Tibial nerve (tissue), 3 donors: Measurements from ENCODE around the gene LTBP3.

Experiments used
- CTCF ChIP-seq, 5 experiments: fragments of 200-600 bp in 3 of 5; fragments of 450-650 bp in 2 of 5; sonication (generic) in 3 of 5; IDR thresholded peaks; one replicate each; pipeline ENCODE4 v1.5.1; 2016 to 2019; ENCODE audit warnings: antibody characterized with exemption in 5 of 5, mild to moderate bottlenecking in 3 of 5, moderate library complexity in 2 of 5
- POLR2A ChIP-seq, 2 donors: fragments of 450-650 bp; IDR thresholded peaks; one replicate each; pipeline ENCODE4 v1.6.1; 2017; ENCODE audit warnings: antibody characterized with exemption in 2 of 2, mild to moderate bottlenecking in 2 of 2, moderate library complexity in 2 of 2

GRCh38 chr11:65546217-65546958 lies 11.8 kb downstream of the LTBP3 start:
- TF ChIP-seq CTCF (IDR thresholded peaks at IDR 0.05) = no peak
- TF ChIP-seq POLR2A (IDR thresholded peaks at IDR 0.05) = no peak
